Fibroblast of lung (primary cell): ENCODE data around the gene CTSW.

Experiments
- EZH2 ChIP-seq: IDR thresholded peaks from 2 replicates; pipeline ENCODE4 v1.5.1; 2012; ENCODE audit warnings: low read length, control low read depth, mild to moderate bottlenecking; ENCODE audit errors: missing control alignments
- TF ChIP-seq, protein P1 (sequence below), 2 donors: IDR thresholded peaks in 1 of 2; conservative IDR thresholded peaks in 1 of 2; 1 replicate in 1 of 2; 2 replicates in 1 of 2; pipeline ENCODE4 v1.5.1; 2011 to 2012; ENCODE audit warnings: low read length in 2 of 2, control low read depth in 1 of 2, inconsistent platforms in 1 of 2, low read depth in 1 of 2, mild to moderate bottlenecking in 1 of 2

DNA sequence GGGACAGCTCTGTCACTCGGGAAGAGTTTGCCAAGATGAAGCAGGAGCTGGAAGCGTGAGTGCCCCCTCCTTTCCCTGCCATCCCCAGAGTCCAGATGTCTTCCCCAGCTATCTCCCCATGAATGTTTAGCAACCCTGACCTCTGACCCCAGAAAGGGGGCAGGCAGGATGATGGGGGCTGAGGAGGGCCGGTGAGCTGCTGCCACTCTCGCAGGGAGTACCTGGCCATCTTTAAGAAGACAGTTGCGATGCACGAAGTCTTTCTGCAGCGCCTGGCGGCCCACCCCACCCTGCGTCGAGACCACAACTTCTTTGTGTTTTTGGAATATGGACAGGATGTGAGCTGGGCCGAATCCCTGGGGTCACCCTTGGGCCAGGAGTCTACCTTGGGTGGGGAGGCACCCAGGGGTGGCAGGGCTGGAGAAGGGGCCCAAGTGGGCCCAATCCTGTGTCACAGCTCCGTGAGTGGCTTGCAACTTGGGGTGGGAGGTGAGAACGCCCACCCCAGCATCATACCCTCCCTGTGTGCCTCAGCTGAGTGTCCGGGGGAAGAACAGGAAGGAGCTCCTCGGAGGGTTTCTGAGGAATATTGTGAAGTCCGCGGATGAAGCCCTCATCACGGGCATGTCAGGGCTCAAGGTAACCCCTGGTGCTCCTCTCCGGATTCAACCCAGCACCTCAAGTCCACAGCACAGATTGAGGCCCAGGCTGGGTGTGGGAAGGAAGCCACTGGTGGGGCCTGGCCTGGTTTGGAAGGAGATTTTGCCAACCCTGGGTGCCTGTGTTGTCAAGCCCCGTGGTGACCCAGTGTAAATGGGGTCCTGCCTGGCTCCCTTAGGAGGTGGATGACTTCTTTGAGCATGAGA lies 29.2 kb upstream of the CTSW start:
- TF ChIP-seq, protein P1, sequence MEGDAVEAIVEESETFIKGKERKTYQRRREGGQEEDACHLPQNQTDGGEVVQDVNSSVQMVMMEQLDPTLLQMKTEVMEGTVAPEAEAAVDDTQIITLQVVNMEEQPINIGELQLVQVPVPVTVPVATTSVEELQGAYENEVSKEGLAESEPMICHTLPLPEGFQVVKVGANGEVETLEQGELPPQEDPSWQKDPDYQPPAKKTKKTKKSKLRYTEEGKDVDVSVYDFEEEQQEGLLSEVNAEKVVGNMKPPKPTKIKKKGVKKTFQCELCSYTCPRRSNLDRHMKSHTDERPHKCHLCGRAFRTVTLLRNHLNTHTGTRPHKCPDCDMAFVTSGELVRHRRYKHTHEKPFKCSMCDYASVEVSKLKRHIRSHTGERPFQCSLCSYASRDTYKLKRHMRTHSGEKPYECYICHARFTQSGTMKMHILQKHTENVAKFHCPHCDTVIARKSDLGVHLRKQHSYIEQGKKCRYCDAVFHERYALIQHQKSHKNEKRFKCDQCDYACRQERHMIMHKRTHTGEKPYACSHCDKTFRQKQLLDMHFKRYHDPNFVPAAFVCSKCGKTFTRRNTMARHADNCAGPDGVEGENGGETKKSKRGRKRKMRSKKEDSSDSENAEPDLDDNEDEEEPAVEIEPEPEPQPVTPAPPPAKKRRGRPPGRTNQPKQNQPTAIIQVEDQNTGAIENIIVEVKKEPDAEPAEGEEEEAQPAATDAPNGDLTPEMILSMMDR (conservative IDR thresholded peaks at IDR 0.05 in 1 of 2, IDR thresholded peaks at IDR 0.05 in 1 of 2; ENCODE audit: low read depth in 1 of 2, low read length in 2 of 2) = no peak
- TF ChIP-seq EZH2 = no peak
